KBM-7 (cell line): Measurements from ENCODE around the gene SCN4A.

Experiments
- DNase-seq: peaks from one replicate; pipeline ENCODE4 v3.0.0-alpha.2; 2015
- in situ Hi-C: fragments of 300-500 bp; cut with MboI; formaldehyde crosslinking; loops from 2 replicates; pipeline ENCODE4 v1.14.3; 2020; ENCODE audit warnings: low sequenced_read_pairs, low pct_unique_long_range_greater_than_20kb, mixed read lengths

The SCN4A gene

DNA sequence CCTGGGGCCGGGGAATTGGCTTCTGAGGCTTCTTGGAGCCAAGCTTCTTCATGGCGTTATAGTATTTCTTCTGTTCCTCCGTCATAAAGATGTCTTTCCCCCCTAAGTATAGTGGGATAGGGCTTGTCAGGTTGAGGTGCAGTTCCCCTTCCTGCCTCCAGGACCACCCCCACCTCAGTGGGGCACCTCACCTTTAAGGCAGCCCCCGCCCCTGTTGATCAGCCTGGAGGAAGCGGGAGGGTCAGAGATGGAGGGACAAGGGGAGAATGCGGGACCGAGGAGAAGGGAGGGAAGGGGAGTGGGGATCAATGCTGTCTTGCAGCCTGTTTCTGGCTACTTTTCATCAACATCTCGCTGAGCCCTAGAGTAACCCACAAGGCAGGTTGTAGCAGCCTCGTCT is 29.0 kb downstream of the SCN4A start:
- DNase-seq = no peak
- in situ Hi-C loops = no loop called here

DNA sequence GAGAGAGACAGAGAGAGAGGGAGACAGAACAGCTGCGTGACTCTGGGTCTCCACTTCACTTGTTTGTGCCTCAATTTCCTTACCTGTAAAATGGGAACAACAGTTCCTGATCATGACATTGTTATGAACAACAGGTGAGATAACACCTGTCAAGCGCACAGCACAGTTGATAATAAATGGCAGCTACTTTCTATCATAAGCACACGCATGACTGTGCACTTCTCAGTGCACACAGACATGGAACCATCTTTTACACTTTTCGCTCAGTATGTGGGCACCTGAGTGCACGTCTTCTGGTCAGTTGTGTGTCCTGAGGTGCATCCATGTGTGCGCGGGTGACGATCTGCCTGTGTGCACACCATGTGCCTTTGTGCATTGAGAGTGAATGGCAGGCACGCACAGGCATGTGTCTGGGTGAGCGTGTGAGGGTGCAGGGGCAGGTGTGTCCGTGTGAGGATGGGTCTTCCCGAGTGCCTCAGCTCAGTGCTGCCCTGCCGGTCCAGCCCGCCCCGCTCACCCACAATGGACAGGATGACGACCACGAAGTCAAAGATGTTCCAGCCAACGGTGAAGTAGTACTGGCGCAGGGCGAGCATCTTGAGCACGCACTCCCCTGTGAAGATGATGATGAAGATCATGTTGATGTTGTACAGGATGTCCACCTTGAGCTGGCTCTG is 30.3 kb downstream of the SCN4A start:
- no peak for DNase-seq
- in situ Hi-C loops = no loop called here

- in situ Hi-C loops = no loop called here
- no peak for DNase-seq
These were observed 31.0 kb downstream of the SCN4A start for GRCh38 chr17:63941751-63942150.

GRCh38 chr17:63941162-63941561 is 31.6 kb downstream of the SCN4A start:
- in situ Hi-C loops = no loop called here

DNA sequence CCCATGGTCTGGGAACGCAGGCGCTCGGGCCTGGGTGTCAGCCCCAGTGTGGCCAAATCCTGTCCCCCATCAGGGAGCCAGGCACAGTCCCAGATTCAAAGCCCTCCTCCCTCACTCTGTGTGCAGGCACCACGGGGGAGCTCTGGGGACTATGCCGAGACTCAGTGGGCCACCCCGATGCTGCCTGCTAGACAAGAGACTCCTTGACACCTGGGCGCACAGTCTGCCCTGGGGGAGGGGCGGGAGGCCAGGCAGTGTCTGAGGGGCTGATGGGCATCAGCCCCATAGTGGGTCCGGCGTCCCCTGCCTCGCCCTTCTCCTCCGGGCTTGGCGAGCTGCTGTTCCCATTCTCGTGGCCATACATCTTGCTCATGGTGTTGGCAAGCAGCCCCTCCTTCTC is 32.1 kb downstream of the SCN4A start:
- in situ Hi-C loops = no loop called here

More at GRCh38 chr17:63941162-63941561, 31.6 kb downstream of the SCN4A start:
- no peak for DNase-seq

DNA sequence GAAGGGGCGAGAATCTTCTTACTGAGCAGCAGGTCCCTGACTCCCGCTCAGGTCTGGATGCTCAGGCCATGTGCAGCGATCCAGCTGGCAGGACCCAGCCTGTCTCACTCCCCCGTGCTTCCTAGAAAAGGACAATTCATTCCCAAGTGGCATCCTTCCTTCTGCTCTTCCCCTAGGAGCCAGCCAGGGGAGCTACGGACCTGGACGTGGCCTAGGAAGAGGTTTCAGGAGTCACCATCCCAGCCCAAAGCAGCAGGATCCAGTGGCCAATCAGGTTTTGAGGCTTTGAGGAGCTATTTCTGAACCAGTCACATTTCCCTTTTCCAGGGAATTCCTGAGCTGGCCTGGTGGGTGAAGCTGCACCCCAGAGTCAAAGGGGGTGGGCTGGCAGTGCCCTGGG is 32.8 kb downstream of the SCN4A start:
- in situ Hi-C loops = no loop called here
- DNase-seq = no peak

More for the DNA sequence above, 32.1 kb downstream of the SCN4A start:
- no peak for DNase-seq

- DNase-seq = no peak
- in situ Hi-C loops = no loop called here
These were observed 33.3 kb downstream of the SCN4A start for GRCh38 chr17:63939401-63939800.

- in situ Hi-C loops = no loop called here
These were observed 34.8 kb downstream of the SCN4A start for GRCh38 chr17:63937920-63938319.

GRCh38 chr17:63937319-63937718 is 35.4 kb downstream of the SCN4A start:
- no peak for DNase-seq
- in situ Hi-C loops = no loop called here

More at GRCh38 chr17:63937920-63938319, 34.8 kb downstream of the SCN4A start:
- DNase-seq = no peak

DNA sequence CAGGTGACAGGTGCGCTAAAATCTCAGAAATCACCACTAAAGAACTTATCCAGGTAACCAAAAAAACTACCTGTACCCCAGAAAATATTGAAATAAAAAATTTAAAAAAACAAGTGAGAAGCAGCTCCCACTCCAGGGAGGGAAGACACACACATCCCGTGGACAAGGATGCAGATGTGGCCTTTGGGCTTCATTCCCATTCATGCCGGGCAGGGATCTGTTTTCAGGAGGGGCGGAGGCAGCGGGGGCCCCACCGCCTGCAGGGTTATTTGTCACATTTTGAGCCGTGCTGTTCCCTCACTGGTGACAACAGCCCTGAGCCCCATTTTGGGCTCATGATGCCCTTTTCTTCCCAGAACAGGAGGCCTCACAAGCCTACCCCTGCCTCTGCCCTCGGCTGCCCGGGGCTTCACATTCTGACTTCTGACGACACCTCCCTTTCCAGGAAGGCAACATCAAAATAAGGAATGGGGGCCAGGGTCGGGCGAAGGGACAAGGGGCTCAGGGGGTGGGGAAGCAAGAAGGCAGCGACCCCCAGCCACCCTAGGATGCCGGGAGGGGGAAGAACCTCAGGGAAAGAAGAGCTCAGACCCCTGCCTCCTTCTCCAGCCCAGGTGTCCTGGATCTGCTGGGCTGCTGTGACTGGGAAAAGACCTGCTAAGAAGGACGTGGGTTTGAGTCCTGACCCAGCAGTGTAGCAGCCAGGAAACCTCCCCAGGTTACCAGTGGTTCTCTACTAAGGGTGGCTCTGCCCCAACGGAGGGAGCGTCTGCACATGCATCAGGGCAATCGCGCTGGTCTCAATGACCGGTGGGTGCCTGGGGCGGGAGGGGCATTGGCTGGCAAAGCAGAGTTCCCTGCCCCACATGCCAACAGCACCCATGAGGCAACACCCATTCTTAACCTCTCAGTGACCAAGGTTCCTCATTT is 38.3 kb downstream of the SCN4A start:
- no peak for DNase-seq
- in situ Hi-C loops = no loop called here

DNA sequence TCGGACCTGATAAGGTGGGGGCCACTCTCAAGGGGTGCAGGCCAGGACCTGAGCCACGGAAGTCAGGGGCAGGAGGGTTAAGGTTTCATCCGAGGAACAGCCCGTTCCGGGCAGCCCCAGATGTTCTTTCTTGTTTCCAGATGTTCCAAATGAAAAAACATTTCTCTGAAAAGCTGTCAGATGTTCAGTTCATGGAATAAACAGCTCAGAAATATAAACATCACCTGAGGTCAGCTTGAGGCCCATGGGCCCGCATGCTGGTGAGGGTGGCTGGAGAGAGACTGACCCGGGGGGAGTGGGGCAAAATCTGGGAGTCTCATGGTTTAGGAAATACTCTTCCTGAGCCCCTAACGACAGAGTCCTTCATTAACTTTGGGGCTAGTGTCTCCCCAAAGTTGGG is 39.1 kb downstream of the SCN4A start:
- DNase-seq = no peak
- in situ Hi-C loops = no loop called here

DNA sequence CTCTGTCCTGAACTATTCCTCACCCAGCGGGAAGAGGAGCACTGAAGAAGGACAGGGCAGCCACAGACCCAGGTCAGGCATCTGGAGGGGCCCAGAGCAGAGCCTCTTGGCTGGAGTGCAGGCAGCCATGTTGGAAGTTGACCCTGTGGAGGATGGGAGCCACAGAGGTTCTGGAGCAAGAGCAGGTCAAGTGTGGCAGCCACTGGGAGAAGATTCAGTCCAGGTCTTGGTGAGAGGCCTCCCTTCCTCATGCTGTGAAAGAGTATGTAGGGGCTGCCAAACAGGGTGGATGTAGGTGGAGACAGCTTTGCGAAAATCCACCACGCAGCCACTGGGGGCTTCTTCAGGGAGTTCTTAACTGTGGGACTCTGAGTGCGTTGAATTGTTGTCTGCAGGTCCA is 40.0 kb downstream of the SCN4A start:
- in situ Hi-C loops = no loop called here
- no peak for DNase-seq

GRCh38 chr17:63931981-63932561 is 40.6 kb downstream of the SCN4A start, which contains the start of gene CD79B:
Gene CD79B (minus strand): TSS chr17:63932331. CDS start chr17:63932261, 70 bp downstream.
- in situ Hi-C loops = no loop called here
- DNase-seq = no peak

DNA sequence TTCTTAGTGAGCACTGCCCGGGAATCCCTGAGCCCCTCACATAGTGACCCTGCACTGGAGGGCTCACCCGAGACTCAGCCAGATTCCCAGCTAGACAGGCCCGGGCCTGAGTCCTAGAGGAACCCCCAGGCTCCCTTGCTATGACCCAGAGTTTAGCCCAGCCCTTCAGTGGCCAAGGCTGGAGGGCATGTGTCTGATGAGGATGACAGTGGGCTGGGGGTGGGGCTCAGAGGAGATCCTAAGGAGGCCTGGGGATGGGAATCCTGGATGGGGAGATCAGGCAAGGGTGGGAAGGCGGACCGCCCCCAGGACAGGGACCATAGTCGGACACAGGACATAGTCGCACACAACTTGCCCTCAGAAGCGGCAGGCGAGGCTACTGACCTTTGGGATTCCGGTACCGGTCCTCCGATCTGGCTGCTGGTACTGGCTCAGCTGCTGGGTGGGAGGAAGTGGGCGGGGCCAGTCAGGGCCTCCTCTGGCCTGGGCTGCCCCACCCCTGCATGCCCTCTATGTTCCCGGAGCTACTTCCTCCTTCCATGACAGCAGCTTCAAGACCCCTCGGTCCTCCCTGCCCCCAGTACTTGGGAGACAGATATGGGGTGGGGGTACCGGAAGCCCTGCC is 41.7 kb downstream of the SCN4A start:
- in situ Hi-C loops = no loop called here
- DNase-seq = peak; percentile 73

- in situ Hi-C loops = no loop called here
- no peak for DNase-seq
These were observed 42.6 kb downstream of the SCN4A start for GRCh38 chr17:63929860-63930766.

DNA sequence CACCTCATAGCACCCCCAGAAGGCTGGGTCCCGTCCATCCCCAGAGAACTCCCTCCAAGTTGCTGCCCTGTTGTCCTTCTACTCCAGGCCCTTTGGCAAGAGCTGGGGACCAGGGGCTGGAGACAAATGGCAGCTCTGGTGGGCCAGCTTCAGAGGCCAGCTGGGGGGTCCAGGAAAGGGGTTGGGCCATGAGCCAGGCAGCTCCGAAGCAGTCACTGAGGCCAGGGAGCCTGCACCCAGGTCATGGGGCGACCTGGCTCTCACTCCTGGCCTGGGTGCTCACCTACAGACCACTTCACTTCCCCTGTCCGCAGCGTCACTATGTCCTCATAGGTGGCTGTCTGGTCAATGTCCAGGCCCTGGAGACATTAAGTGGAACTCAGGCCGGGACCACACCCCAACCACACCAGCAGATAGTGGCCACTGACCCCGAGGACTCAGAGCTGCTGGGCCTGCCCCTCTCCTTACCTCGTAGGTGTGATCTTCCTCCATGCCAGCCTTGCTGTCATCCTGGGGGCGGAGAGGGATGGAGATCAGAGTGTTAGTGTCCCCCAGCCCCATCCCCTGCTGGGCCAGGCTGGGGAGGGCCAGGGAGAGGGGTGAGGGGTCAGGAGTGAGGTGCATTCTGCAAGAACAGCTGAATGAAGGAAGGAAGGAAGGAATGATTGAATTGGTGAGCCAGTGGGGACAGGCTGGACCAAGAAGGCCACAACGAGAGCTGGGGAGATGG is 43.6 kb downstream of the SCN4A start:
- in situ Hi-C loops = no loop called here
- no peak for DNase-seq

DNA sequence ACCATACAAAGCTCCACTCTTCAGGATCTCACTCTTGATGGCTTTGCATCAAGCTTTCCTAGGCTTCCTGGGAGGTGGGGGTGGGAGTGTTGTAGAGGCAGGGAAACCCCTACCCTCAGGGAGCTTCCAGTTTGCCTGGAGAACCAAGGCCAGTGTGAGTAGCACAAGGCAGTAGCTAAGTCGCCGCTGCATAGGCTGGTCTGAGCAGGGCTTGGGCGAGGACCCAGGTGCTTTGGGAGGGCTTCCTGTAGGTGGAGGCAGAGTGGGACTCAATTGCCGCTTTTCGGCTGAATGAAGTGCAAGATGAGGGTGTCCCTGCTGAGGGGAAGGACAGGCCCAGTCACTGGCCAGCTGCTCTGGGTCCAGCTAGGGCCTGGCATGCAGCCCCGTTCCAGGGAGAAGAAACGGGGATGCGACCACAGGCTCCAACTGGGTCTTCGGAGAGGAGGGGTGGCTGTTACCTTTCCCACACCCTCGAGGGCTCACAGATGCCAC is 44.5 kb downstream of the SCN4A start:
- in situ Hi-C loops = no loop called here
- DNase-seq = no peak
